Keratinocyte (primary cell): ENCODE data around the gene GDPD5. TPM values are rescaled to one million over a fixed set of nuclear protein-coding genes. Genes with fewer than 3 reads are reported as not detected.

Experiments used
- DNase-seq: peaks from one replicate; pipeline ENCODE4 v3.0.0-alpha.2; 2011; ENCODE audit warnings: low read depth, missing footprints, low spot score
- FAIRE-seq: peaks from 2 replicates; lab custom pipeline; 2011; peaks lifted over from hg19 to GRCh38; lab: Jason Lieb, UNC
- H2AFZ ChIP-seq: 2 replicates; pipeline ENCODE4 v1.6.0; 2012; ENCODE audit warnings: low read length, control low read depth, inconsistent platforms; ENCODE audit not compliant: control insufficient read depth
- H3K27ac ChIP-seq: 2 replicates; pipeline ENCODE4 v1.5.1; 2011; ENCODE audit warnings: low read length; ENCODE audit not compliant: control insufficient read depth, insufficient read depth
- H3K27me3 ChIP-seq: 3 replicates; pipeline ENCODE4 v1.6.0; 2011; ENCODE audit warnings: low read length; ENCODE audit not compliant: control insufficient read depth, insufficient read depth; ENCODE audit errors: extremely low read depth
- H3K36me3 ChIP-seq, 2 experiments: 2 replicates in 1 of 2; 3 replicates in 1 of 2; pipeline ENCODE4 v1.5.1; 2011; ENCODE audit warnings: low read length in 2 of 2, mild to moderate bottlenecking in 1 of 2; ENCODE audit not compliant: control insufficient read depth in 2 of 2, insufficient read depth in 2 of 2; ENCODE audit errors: extremely low read depth in 1 of 2
- H3K4me1 ChIP-seq: 3 replicates; pipeline ENCODE4 v1.5.1; 2011; ENCODE audit warnings: low read length; ENCODE audit not compliant: control insufficient read depth, insufficient read depth; ENCODE audit errors: extremely low read depth
- H3K4me2 ChIP-seq: 3 replicates; pipeline ENCODE4 v1.6.0; 2011; ENCODE audit warnings: low read depth, low read length; ENCODE audit not compliant: control insufficient read depth, insufficient read depth; ENCODE audit errors: extremely low read depth
- H3K4me3 ChIP-seq, 3 experiments: fragments of 200-600 bp in 1 of 3; sonication (generic) in 1 of 3; 2 replicates in 2 of 3; 3 replicates in 1 of 3; pipeline ENCODE4 v1.5.1; 2011 to 2016; ENCODE audit warnings: low read length in 3 of 3, mild to moderate bottlenecking in 3 of 3, control low read depth in 2 of 3, inconsistent platforms in 1 of 3, low read depth in 1 of 3, mixed read lengths in 1 of 3, mixed run types in 1 of 3, moderate library complexity in 1 of 3; ENCODE audit not compliant: control insufficient read depth in 2 of 3, insufficient read depth in 2 of 3; ENCODE audit errors: extremely low read depth in 1 of 3
- H3K79me2 ChIP-seq: 2 replicates; pipeline ENCODE4 v1.6.0; 2012; ENCODE audit warnings: low read length; ENCODE audit not compliant: control insufficient read depth, insufficient read depth
- H3K9ac ChIP-seq: 3 replicates; pipeline ENCODE4 v1.6.0; 2011; ENCODE audit warnings: low read length; ENCODE audit not compliant: control insufficient read depth, insufficient read depth; ENCODE audit errors: extremely low read depth
- H3K9me1 ChIP-seq: 3 replicates; pipeline ENCODE4 v1.6.0; 2011; ENCODE audit warnings: low read length; ENCODE audit not compliant: control insufficient read depth, insufficient read depth; ENCODE audit errors: extremely low read depth
- H3K9me3 ChIP-seq: 2 replicates; pipeline ENCODE4 v1.5.1; 2012; ENCODE audit warnings: low read depth, low read length; ENCODE audit not compliant: control insufficient read depth
- H4K20me1 ChIP-seq: 3 replicates; pipeline ENCODE4 v1.6.0; 2011; ENCODE audit warnings: low read length; ENCODE audit not compliant: control insufficient read depth, insufficient read depth; ENCODE audit errors: extremely low read depth
- CTCF ChIP-seq, 3 experiments: IDR thresholded peaks in 1 of 3; conservative IDR thresholded peaks in 1 of 3; optimal IDR thresholded peaks in 1 of 3; 2 replicates in 2 of 3; 3 replicates in 1 of 3; pipeline versions ENCODE3 to v1.5.1; 2011; ENCODE audit warnings: low read length in 3 of 3, mild to moderate bottlenecking in 3 of 3, moderate library complexity in 2 of 3, control low read depth in 1 of 3, inconsistent platforms in 1 of 3; ENCODE audit not compliant: insufficient read depth in 2 of 3; ENCODE audit errors: extremely low read depth in 1 of 3
- EZH2 ChIP-seq: IDR thresholded peaks from one replicate; pipeline ENCODE4 v1.6.1; 2012; ENCODE audit warnings: inconsistent platforms, mild to moderate bottlenecking, low read length, moderate library complexity
- dilution Hi-C: fragments of 300-500 bp; cut with MboI; formaldehyde crosslinking; loops from one replicate; pipeline ENCODE4 v1.7.0; 2020; ENCODE audit warnings: low sequenced_read_pairs; ENCODE audit not compliant: extremely low pct_ligation_motif_present
- polyA plus RNA-seq, 5 experiments: library from polyadenylated mRNA; depleted of rRNA in 3 of 5; stranded (reverse) in 3 of 5; stranded (forward) in 1 of 5; unstranded in 1 of 5; fragments of >200 nt; gene quantifications; 1 replicate in 1 of 5; 2 replicates in 3 of 5; 3 replicates in 1 of 5; pipeline versions ENCODE4 v1.2.1 to v1.2.3, GENCODE V29; 2011 to 2012; ENCODE audit warnings: missing spikeins in 2 of 5, low read depth in 1 of 5, low replicate concordance in 1 of 5

The GDPD5 gene
- polyA plus RNA-seq, 1 donor (not counting 4 experiments of a cell fraction or from before 2014, with no cell fraction given) = 2.1 TPM

DNA sequence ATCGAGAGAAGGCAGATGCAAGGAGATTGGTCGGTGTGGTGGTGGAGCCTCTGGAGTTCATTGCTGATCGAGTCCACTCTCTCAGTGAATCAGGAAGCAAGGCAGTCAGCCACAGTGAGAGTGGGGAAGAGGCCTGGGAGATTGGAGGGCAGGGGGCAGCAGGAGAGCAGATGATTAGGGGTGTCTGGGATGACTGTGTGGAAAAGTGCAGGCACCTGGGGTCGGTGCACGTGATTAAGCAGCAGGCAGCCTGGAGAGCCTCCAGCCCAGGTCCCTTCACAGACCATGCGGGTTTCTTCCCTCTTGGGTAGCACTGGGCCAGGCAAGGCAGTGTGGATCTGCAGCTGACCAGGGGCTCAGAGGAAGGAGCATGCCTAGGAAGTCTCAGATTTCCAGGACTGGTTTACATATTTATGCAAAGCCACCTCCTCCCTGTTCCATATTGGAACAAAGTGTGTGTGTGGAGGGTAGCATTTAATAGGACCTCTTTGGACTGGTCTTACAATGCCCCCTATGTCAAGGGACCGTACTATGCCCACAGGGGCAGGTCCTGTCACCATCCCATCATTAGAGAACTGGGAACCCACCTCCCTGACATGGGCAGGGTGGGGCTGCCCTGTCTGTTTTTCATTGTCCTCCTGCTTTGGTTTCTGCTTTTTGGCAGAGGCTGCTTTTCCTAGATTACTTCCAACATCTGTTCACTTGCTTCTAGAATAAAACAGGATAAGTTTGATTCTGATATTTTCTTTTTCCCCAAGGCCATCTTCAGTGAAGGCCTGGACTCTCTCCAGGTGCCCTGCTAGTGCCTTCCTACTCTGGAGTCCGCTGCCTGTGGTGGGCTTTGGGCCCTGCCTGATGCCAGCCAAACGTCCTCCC is 14.0 kb upstream of the GDPD5 start:
- Histone ChIP-seq H3K27me3 (no peaks in the 10 kb centered on the region), H3K9me3 (no peaks in the 10 kb centered on the region), H3K9me1 (no peaks in the 10 kb centered on the region), H3K4me2 (no peak overlapping the region), H3K9ac (no peak overlapping the region), H4K20me1 (no peaks in the 10 kb centered on the region), H2AFZ (no peak overlapping the region), H3K27ac (no peak overlapping the region), H3K79me2 (no peaks in the 10 kb centered on the region), H3K36me3 (no peaks in the 10 kb centered on the region), H3K4me1 (no peaks in the 10 kb centered on the region), H3K4me3 (no peak overlapping the region)
- FAIRE-seq (no peak), DNase-seq (no peak)
- no peak for TF ChIP-seq CTCF (optimal IDR thresholded peaks at IDR 0.05 in 1 of 3, IDR thresholded peaks at IDR 0.05 in 1 of 3, conservative IDR thresholded peaks at IDR 0.05 in 1 of 3; ENCODE audit: extremely low read depth in 1 of 3, insufficient read depth in 2 of 3, low read length in 3 of 3)
- TF ChIP-seq EZH2 = no peak
- dilution Hi-C loops = no loop called here

- Histone ChIP-seq H3K9me1 (no peaks in the 10 kb centered on the region), H3K4me3 (no peak overlapping the region), H2AFZ (no peak overlapping the region), H3K9me3 (no peaks in the 10 kb centered on the region), H3K4me1 (peaks cover 6% of the 10 kb centered on the region), H3K79me2 (no peaks in the 10 kb centered on the region), H3K27ac (no peak overlapping the region), H3K4me2 (no peak overlapping the region), H3K27me3 (no peaks in the 10 kb centered on the region), H3K36me3 (no peaks in the 10 kb centered on the region), H3K9ac (no peak overlapping the region), H4K20me1 (no peaks in the 10 kb centered on the region)
- DNase-seq (no peak), FAIRE-seq (no peak)
- dilution Hi-C loops = no loop called here
- no peak for TF ChIP-seq EZH2
- no peak for TF ChIP-seq CTCF (optimal IDR thresholded peaks at IDR 0.05 in 1 of 3, IDR thresholded peaks at IDR 0.05 in 1 of 3, conservative IDR thresholded peaks at IDR 0.05 in 1 of 3; ENCODE audit: extremely low read depth in 1 of 3, insufficient read depth in 2 of 3, low read length in 3 of 3)
These were observed 12.6 kb upstream of the GDPD5 start for GRCh38 chr11:75538150-75538942.
